ENCODE measurements around the gene WRNIP1.

Gene WRNIP1

DNA sequence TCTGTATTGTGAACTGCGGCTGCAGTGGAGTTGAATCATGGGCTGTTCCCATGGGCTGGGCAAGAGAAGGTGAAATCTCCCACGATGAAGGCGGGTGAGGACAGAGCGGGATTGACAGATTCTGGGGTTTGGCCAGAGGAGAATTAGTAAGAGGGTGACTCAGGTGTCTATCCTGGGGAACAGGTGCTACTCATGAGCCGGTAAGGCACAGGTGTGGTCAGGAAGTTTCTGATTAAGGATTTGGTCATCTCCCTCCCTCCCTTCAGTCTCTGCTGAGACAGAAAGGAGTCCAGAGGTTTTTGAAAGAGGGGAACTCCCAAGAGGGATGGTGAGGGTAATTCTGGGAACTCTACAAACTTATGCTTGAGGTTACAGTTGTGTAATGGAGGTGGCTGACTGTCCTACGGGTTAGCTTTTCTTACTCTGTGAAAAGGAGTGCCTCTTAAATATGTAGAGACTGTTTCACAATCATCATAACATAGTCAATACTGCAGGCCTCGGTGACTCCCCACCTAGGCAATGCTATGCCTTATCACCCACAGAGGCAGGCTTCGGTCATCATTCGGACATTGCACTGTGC, 45.0 kb downstream of the WRNIP1 start:
- TF ChIP-seq EP300 (IDR thresholded peaks at IDR 0.05; ENCODE audit: borderline replicate concordance) (no peak), ZBTB7A (IDR thresholded peaks at IDR 0.05; ENCODE audit: low read depth) (no peak), NFIC (IDR thresholded peaks at IDR 0.05) (no peak)

DNA sequence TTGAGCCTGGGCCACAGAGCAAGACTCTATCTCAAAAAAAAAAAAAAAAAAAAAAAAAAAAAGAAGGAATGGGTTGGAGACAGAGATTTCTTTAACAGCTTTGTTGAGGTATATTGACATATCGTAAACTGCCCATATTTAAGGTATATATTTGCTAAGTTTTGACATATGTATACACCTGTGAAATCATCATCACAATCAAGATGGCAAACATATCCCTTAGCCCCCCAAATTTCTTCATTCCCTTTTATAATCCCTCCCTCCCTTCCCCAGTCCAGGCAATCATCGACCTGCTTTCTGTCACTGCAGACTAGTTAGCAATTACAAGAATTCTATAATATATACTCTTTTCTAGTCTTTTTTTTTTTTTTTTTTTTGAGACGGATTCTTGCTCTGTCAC, 47.5 kb downstream of the WRNIP1 start:
- TF ChIP-seq CEBPB (IDR thresholded peaks at IDR 0.05) (no peak), TEAD4 (IDR thresholded peaks at IDR 0.05) (no peak), FOXM1 (IDR thresholded peaks at IDR 0.05; ENCODE audit: borderline replicate concordance, low read depth) (no peak), TCF12 (IDR thresholded peaks at IDR 0.05; ENCODE audit: low read depth) (no peak), TAF1 (IDR thresholded peaks at IDR 0.05; ENCODE audit: low read depth) (no peak), EP300 (IDR thresholded peaks at IDR 0.05; ENCODE audit: borderline replicate concordance) (no peak)
- TF ChIP-seq, protein P1, sequence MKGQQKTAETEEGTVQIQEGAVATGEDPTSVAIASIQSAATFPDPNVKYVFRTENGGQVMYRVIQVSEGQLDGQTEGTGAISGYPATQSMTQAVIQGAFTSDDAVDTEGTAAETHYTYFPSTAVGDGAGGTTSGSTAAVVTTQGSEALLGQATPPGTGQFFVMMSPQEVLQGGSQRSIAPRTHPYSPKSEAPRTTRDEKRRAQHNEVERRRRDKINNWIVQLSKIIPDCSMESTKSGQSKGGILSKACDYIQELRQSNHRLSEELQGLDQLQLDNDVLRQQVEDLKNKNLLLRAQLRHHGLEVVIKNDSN (IDR thresholded peaks at IDR 0.05): no peak

DNA sequence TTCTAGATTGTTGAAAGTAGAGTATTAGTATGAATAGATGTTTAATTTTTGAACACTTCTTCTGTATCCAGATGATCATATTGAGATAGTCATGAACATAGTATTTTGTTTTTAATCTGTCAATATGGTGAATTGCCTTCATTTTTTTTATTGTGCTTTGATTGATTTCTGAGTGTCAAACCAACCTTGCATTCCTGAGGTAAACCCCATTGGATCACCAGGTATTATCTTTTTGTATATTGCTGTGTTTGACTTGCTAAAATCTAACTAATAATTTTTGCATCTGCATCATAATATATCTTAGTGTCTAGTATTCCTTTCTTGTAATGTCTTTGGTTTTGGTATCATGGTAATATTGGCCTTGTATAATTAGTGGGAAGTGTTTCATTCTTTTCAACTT, 51.0 kb downstream of the WRNIP1 start:
- TF ChIP-seq TEAD4 (IDR thresholded peaks at IDR 0.05): no peak
- TF ChIP-seq RAD21 (IDR thresholded peaks at IDR 0.05; ENCODE audit: low read depth): no peak
- no peak for TF ChIP-seq TAF1 (IDR thresholded peaks at IDR 0.05; ENCODE audit: low read depth)
- TF ChIP-seq FOXM1 (IDR thresholded peaks at IDR 0.05; ENCODE audit: borderline replicate concordance, low read depth): no peak
- TF ChIP-seq, protein P2, sequence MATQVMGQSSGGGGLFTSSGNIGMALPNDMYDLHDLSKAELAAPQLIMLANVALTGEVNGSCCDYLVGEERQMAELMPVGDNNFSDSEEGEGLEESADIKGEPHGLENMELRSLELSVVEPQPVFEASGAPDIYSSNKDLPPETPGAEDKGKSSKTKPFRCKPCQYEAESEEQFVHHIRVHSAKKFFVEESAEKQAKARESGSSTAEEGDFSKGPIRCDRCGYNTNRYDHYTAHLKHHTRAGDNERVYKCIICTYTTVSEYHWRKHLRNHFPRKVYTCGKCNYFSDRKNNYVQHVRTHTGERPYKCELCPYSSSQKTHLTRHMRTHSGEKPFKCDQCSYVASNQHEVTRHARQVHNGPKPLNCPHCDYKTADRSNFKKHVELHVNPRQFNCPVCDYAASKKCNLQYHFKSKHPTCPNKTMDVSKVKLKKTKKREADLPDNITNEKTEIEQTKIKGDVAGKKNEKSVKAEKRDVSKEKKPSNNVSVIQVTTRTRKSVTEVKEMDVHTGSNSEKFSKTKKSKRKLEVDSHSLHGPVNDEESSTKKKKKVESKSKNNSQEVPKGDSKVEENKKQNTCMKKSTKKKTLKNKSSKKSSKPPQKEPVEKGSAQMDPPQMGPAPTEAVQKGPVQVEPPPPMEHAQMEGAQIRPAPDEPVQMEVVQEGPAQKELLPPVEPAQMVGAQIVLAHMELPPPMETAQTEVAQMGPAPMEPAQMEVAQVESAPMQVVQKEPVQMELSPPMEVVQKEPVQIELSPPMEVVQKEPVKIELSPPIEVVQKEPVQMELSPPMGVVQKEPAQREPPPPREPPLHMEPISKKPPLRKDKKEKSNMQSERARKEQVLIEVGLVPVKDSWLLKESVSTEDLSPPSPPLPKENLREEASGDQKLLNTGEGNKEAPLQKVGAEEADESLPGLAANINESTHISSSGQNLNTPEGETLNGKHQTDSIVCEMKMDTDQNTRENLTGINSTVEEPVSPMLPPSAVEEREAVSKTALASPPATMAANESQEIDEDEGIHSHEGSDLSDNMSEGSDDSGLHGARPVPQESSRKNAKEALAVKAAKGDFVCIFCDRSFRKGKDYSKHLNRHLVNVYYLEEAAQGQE (IDR thresholded peaks at IDR 0.05; ENCODE audit: low read depth): no peak
- TF ChIP-seq YY1 (IDR thresholded peaks at IDR 0.05; ENCODE audit: low read depth): no peak
- TF ChIP-seq CREB1 (IDR thresholded peaks at IDR 0.05; ENCODE audit: low read depth): no peak
- no peak for TF ChIP-seq ZBTB7A (IDR thresholded peaks at IDR 0.05; ENCODE audit: low read depth)
- TF ChIP-seq EGR1 (IDR thresholded peaks at IDR 0.05): no peak
- no peak for TF ChIP-seq EP300 (IDR thresholded peaks at IDR 0.05; ENCODE audit: borderline replicate concordance)
- TF ChIP-seq NFIC (IDR thresholded peaks at IDR 0.05): no peak
- TF ChIP-seq, protein P1 (IDR thresholded peaks at IDR 0.05): no peak
- TF ChIP-seq CEBPB (IDR thresholded peaks at IDR 0.05): no peak
- no peak for TF ChIP-seq TCF12 (IDR thresholded peaks at IDR 0.05; ENCODE audit: low read depth)
- TF ChIP-seq, protein P3, sequence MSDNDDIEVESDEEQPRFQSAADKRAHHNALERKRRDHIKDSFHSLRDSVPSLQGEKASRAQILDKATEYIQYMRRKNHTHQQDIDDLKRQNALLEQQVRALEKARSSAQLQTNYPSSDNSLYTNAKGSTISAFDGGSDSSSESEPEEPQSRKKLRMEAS (IDR thresholded peaks at IDR 0.05): no peak

DNA sequence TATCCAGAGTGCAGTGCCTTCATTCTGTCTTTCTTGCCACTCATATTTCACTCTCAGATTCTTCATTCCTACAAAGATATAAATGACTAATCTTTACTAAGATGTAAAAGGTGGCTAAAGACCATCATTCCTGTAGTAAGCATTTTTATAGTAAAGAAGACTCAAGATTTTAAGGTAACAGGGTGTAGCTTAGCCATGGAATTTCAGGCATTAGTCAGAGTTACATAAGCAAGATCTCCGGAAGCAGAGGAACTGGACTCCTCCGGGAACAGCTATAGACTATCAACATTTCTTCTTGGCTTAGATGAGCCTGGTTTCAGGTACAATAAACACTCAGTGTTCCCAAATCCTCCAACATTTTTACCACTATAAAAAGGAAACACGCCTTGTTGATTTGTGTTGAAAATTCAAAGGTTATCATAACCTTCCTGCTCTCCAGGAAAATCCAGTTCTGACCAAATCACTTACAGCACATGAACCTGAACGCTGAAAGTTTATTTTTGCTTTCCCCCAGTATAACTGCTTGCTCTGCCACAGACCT, 52.8 kb downstream of the WRNIP1 start:
- TF ChIP-seq TEAD4 (IDR thresholded peaks at IDR 0.05) (peak; percentile 39; the same call in 1 of the 2 replicates), EP300 (IDR thresholded peaks at IDR 0.05; ENCODE audit: borderline replicate concordance) (no peak), TAF1 (IDR thresholded peaks at IDR 0.05; ENCODE audit: low read depth) (no peak), EGR1 (IDR thresholded peaks at IDR 0.05) (no peak), CEBPB (IDR thresholded peaks at IDR 0.05) (no peak)
- TF ChIP-seq, protein P2 (IDR thresholded peaks at IDR 0.05; ENCODE audit: low read depth): no peak
- TF ChIP-seq, protein P3 (IDR thresholded peaks at IDR 0.05): no peak

DNA sequence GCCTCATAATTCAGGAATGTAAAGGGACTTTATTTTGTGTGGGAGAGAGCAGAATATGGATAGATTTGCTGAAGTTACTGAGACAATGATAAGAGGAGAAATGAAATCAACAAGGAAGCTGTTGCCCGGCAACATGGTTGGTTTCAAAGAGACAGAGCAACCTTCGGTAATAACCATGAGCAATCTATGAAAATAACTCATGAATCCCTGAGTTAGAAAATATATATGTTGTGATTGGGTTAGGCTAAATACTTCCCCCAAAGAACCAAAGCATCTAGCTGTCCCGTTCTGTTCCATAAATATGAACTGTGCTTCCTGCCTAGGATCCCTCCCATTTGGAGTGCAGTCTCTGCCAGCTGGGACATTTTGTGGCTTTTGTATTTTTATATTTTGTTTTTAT, 53.4 kb downstream of the WRNIP1 start:
- TF ChIP-seq ZBTB7A (IDR thresholded peaks at IDR 0.05; ENCODE audit: low read depth) (no peak), TEAD4 (IDR thresholded peaks at IDR 0.05) (no peak), NFIC (IDR thresholded peaks at IDR 0.05) (no peak), CEBPB (IDR thresholded peaks at IDR 0.05) (no peak)
- TF ChIP-seq, protein P1 (IDR thresholded peaks at IDR 0.05): no peak

DNA sequence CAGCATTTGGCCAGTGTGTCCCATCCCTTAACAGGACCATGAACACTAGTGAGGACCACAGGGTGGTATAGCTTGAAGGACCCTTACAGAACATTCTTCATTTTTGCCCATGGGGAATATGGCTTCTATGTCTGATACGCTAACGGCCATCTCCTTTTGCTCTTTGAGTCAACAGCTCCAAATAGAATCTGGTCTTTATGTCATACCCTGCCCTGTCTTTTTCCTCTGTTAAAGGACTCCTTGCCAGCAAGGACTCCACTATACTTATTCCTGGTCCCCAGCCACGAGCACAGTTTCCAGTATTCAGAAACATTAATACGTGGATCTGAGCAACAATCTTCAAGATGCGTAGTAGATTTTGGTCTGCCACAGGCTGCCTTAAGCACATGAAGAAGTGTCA, 53.9 kb downstream of the WRNIP1 start:
- TF ChIP-seq CREB1 (IDR thresholded peaks at IDR 0.05; ENCODE audit: low read depth) (no peak), TEAD4 (IDR thresholded peaks at IDR 0.05) (no peak), NFIC (IDR thresholded peaks at IDR 0.05) (no peak), FOXM1 (IDR thresholded peaks at IDR 0.05; ENCODE audit: borderline replicate concordance, low read depth) (no peak), EP300 (IDR thresholded peaks at IDR 0.05; ENCODE audit: borderline replicate concordance) (no peak), EGR1 (IDR thresholded peaks at IDR 0.05) (no peak), YY1 (IDR thresholded peaks at IDR 0.05; ENCODE audit: low read depth) (no peak), ZBTB7A (IDR thresholded peaks at IDR 0.05; ENCODE audit: low read depth) (no peak), TCF12 (IDR thresholded peaks at IDR 0.05; ENCODE audit: low read depth) (no peak), CEBPB (IDR thresholded peaks at IDR 0.05) (no peak)
- TF ChIP-seq, protein P2 (IDR thresholded peaks at IDR 0.05; ENCODE audit: low read depth): no peak
- TF ChIP-seq, protein P1 (IDR thresholded peaks at IDR 0.05): no peak
- TF ChIP-seq, protein P3 (IDR thresholded peaks at IDR 0.05): no peak

Measured in Ishikawa (cell line).